ENCODE results near the gene L2HGDH. TPM values are rescaled to one million over a fixed set of nuclear protein-coding genes. Genes with fewer than 3 reads are reported as not detected.
"Not testable (repeated sequence)": the region's sequence is repeated elsewhere in the genome, so short reads cannot be mapped to it uniquely, and the experiment has no call there.

L2HGDH gene
- total RNA-seq, 1 donor from 2014 or later, result 11.0 TPM

GRCh38 chr14:50357124-50357523, 45.1 kb upstream of the L2HGDH start:
- TF ChIP-seq CTCF (IDR thresholded peaks at IDR 0.05; ENCODE audit: unreplicated experiment), result no peak
- Mint-ChIP-seq H3K27ac (no peak overlapping the region), H3K4me1 (peaks cover 10% of the 10 kb centered on the region), H3K27me3 (ENCODE audit: low read depth) (no peaks in the 10 kb centered on the region), H3K9me3 (no peaks in the 10 kb centered on the region), H3K36me3 (no peaks in the 10 kb centered on the region), H3K4me3 (no peak overlapping the region)
- DNase-seq (ENCODE audit: low spot score in 2 of 2, unreplicated experiment in 2 of 2), result no peak

- H3K36me3 Mint-ChIP-seq; H3K27me3 Mint-ChIP-seq (ENCODE audit: low read depth); H3K9me3 Mint-ChIP-seq; H3K4me3 Mint-ChIP-seq; H3K4me1 Mint-ChIP-seq; DNase-seq (ENCODE audit: low spot score in 2 of 2, unreplicated experiment in 2 of 2); H3K27ac Mint-ChIP-seq: not testable (repeated sequence)
Observed at GRCh38 chr14:50356283-50356682, 44.3 kb upstream of the L2HGDH start.

- H3K4me3 Mint-ChIP-seq, result no peak overlapping the region
- H3K27me3 Mint-ChIP-seq (ENCODE audit: low read depth), result no peaks in the 10 kb centered on the region
- no peak overlapping the region for H3K27ac Mint-ChIP-seq
- H3K4me1 Mint-ChIP-seq, result peaks cover 8% of the 10 kb centered on the region
- TF ChIP-seq CTCF (IDR thresholded peaks at IDR 0.05; ENCODE audit: unreplicated experiment), result no peak
- H3K9me3 Mint-ChIP-seq, result no peaks in the 10 kb centered on the region
- no peaks in the 10 kb centered on the region for H3K36me3 Mint-ChIP-seq
- no peak for DNase-seq (ENCODE audit: low spot score in 2 of 2, unreplicated experiment in 2 of 2)
Observed at GRCh38 chr14:50355692-50356091, 43.7 kb upstream of the L2HGDH start.

- no peak for TF ChIP-seq CTCF (IDR thresholded peaks at IDR 0.05; ENCODE audit: unreplicated experiment)
- H3K4me3 Mint-ChIP-seq, result no peak overlapping the region
- no peaks in the 10 kb centered on the region for H3K27me3 Mint-ChIP-seq (ENCODE audit: low read depth)
- H3K27ac Mint-ChIP-seq, result no peak overlapping the region
- no peaks in the 10 kb centered on the region for H3K36me3 Mint-ChIP-seq
- H3K9me3 Mint-ChIP-seq, result no peaks in the 10 kb centered on the region
- no peak for DNase-seq (ENCODE audit: low spot score in 2 of 2, unreplicated experiment in 2 of 2)
- H3K4me1 Mint-ChIP-seq, result peaks cover 8% of the 10 kb centered on the region
Observed at GRCh38 chr14:50354527-50354926, 42.5 kb upstream of the L2HGDH start.

GRCh38 chr14:50353126-50353525, 41.1 kb upstream of the L2HGDH start:
- Mint-ChIP-seq H3K4me1 (peaks cover 8% of the 10 kb centered on the region), H3K9me3 (no peaks in the 10 kb centered on the region), H3K27ac (no peak overlapping the region), H3K36me3 (no peaks in the 10 kb centered on the region), H3K27me3 (ENCODE audit: low read depth) (no peaks in the 10 kb centered on the region), H3K4me3 (no peak overlapping the region)
- no peak for DNase-seq (ENCODE audit: low spot score in 2 of 2, unreplicated experiment in 2 of 2)
- TF ChIP-seq CTCF (IDR thresholded peaks at IDR 0.05; ENCODE audit: unreplicated experiment), result no peak

GRCh38 chr14:50352584-50352983, 40.6 kb upstream of the L2HGDH start:
- Mint-ChIP-seq H3K4me3 (no peak overlapping the region), H3K27me3 (ENCODE audit: low read depth) (no peaks in the 10 kb centered on the region), H3K27ac (no peak overlapping the region), H3K9me3 (no peaks in the 10 kb centered on the region), H3K36me3 (no peaks in the 10 kb centered on the region), H3K4me1 (peaks cover 9% of the 10 kb centered on the region)
- no peak for DNase-seq (ENCODE audit: low spot score in 2 of 2, unreplicated experiment in 2 of 2)
- no peak for TF ChIP-seq CTCF (IDR thresholded peaks at IDR 0.05; ENCODE audit: unreplicated experiment)

All from mesothelial cell of epicardium (in vitro differentiated cells).